T-helper 2 cell (primary cell): ENCODE measurements around the gene FHOD3.
"Not testable (repeated sequence)": the region's sequence is repeated elsewhere in the genome, so short reads cannot be mapped to it uniquely, and the experiment has no call there.

Experiments
- DNase-seq, 5 experiments: peaks; one replicate each; pipeline versions ENCODE4 v3.0.0 to v3.0.0-alpha.2; 2012 to 2022

The FHOD3 gene

GRCh38 chr18:36680042-36680441 is 382.5 kb downstream of the FHOD3 start:
- no peak for DNase-seq

- DNase-seq: no peak
Measured at GRCh38 chr18:36685580-36685979, 388.1 kb downstream of the FHOD3 start.

DNA sequence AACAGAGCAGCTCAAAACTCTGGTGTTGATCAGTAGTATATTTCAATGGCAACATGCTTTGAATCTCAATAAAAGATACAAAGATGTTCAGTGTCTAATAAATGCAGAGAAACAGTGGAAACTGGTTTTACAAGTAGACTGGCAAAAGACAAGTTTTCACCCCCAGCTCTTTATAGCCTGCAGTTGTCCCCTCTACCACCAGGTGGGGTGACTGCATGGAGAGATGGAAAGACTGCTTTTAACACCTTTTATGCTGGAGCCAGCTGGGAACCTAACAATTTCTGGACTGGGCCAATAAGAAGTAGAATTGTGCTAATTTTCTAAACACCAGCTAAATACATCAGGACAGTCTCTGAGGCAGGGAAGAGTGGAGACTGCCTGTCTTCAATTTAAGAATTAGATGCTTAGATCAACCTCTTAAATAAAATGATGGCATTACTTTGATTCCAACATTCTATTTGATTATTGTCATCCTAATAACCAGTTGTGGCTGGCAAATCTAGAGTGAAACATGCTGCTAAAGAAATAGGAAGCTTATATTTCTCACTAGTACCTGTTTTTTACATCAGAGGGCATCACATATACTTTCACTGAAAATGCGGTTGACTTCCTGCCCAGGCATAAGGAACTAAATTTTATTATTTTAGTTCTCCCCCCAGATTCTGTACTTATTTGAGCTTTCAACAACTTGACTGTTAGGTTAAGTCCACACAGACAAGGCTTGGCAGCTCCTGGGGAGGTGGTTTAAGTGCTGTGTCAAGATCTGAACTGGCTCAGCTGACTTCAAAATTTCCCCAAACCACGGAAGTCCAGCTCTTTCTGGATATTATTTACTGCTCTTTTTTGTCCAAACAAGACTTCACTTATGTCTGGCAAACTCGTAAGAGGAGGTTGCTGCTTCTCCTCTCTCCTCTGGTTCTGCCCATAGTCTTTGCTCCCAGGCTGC is 390.8 kb downstream of the FHOD3 start:
- DNase-seq: peak in 3 of 5 experiments; percentile 12 to 52 (median 14)

DNA sequence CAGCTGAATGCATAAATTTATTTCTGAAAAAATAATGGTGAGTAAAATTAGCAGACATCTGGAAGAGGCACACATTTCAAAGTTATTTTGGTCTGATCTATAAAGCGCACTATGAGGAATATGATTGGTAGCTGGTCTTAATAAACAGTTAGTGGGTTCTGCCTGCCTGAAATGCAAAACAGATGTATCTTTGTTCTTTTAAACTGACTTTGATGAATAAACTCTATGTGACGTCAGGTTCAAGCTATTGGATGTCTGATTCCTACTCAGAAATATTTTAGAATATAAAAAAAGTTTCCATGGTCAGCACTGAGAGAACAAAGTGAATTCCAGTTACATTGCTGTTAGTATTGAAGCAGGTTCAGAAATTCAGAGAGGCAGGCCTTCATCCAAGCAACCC is 394.9 kb downstream of the FHOD3 start:
- DNase-seq: no peak

DNA sequence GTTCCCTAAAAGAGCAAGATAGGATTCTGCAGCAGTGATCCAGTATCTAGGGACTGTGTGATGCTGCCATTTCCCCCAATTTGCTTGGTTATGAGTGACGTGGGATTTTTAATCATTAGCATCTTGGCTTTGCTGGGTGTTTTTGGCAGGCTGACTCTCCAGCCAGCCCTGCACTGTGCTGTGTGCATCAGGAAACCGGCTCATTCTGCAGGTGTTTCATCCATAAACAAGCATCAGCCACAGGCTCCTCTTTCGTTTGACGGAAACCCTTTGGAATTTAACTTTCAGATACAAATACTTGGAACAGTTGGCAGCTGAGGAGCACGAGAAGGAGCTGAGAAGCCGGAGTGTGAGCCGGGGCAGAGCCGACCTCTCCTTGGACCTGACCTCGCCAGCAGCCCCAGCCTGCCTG is 395.4 kb downstream of the FHOD3 start:
- DNase-seq: no peak

DNA sequence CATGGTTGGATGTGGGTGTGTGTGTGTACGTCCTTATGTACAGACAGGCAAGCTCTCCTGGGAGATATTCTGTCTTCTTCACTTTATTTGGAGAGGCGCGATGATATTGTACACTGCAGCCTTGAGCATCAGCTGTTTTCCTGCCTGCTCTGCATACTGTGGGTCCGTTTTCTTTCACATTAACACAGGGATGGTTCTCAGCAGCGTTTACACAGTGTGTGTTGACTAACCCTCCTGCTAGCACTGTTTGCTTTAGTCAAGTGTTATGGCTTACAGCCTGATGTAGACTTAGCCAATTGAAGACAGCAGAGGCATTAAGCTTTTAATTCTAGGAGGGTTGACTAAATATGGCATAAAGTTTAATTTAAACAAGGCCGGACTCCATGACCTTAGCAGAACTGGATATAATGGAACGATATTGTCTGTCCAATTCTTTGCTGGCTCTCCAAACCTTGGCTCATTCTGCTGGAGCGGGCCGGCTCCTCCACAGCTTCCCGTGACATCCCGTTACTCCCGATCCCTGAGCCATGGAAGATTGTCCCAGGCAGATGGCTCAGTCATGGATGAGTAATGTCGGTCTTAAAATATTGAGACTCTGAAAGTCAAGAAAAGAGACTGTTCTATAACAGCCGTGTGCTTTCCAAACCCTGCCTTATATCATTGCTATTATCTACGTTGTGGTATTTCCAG is 396.6 kb downstream of the FHOD3 start:
- DNase-seq: no peak

DNA sequence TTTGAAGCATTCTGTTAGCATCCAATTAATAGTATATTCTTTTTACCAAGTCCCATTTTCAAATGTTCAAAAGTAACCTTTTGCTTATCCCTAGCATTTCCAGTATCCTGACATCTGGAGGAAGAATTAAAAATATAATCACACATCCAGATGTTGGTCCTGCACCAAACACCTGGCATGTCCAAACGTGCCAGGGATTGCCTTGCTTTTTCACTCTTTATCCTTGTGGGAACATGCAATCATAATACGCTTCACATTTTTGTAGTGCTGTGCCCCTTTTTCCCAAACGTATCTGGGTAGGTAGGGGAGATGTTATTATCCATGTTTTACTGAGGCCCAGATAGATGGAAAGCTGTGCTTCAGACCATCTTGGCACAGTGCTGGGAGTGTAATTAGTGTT is 398.3 kb downstream of the FHOD3 start:
- DNase-seq: no peak

DNA sequence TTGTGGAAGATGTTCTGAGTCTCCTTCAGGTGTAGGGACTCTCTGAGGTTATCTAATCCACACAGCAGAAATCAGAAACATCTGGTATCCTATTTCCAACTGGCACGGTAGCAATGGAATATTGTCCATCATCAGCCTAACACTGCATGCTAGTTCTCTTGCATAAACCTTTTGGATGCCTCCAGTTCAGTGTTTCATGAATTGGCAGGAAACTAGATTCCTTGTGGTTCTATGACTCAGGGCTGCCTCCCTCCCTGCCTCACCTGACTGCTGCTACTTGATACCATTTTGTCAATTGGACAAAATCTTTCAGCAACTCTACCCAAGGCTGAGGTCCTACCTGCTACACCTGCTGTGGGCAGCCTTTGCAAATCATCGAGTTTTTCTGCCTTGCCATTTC is 400.4 kb downstream of the FHOD3 start:
- DNase-seq: no peak

DNA sequence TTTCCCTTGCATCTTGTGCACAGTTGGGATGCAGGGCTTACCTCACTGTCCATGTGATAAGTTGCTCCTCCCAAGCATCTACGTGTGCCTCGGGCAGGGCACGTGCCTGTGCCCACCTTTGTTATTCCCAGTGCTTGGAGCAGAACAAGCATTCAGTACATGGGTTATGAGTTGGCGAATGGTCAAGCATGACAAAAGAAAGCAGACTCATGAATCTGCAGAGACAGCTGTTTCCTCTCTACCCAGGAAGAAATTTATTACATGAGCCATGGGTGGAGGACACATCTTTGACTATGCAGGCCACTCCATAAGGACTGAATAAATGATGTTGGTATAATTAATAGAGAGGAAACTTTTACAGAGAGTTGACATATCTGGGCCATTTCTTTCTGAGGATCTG is 403.4 kb downstream of the FHOD3 start:
- DNase-seq: no peak

DNA sequence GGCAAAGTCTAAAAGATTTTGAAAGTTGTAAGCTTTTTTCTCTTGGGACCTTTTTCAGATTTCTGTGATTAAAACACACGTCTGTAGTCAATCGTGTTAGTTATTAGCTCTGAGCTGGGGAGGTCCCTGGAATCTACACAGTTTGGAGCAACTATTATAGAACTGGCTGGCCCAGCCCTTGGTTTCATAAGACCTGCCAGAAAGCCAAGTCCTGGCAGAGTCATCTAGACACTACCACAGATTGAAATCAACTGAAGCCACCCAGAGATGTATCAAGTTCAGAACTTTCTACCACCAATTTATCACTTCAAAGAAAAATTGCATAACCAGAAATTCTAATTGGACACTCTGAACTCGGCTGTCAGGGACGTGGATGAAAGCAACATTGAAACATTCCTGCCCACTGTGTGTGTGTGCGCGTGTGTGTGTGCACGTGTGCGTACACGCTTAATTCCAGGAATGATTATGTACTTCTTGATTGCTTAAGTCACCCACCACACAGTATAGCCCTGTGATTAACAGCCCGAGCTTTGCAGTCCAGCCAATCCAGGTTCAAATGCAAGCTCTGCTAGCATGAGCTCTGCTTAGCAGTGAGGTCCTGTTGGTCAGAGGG is 405.0 kb downstream of the FHOD3 start:
- DNase-seq: no peak

- no peak for DNase-seq
Measured at GRCh38 chr18:36704156-36704555, 406.6 kb downstream of the FHOD3 start.

- no peak for DNase-seq
Measured at GRCh38 chr18:36706134-36706881, 408.8 kb downstream of the FHOD3 start.

DNA sequence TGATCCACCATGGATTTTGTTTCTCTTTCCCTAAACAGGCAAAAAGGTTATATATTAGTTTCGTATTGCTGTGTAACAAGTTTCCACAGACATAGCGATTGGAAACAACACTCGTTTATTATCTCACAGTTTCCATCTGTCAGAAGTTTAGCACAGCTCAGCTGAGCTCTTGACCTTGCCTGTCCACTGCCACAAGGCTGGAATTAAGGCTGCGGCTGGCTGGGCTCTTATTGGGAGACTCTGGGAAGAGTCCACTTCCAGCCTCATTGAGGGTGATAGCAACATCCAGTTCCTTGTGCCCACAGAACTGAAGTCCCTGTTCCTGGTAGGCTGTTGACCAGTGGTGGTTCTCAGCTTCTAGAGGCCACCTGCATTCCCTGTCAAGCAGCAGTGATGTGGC is 410.9 kb downstream of the FHOD3 start:
- no peak for DNase-seq

GRCh38 chr18:36709315-36709714 is 411.8 kb downstream of the FHOD3 start:
- no peak for DNase-seq

- DNase-seq: no peak
Measured at GRCh38 chr18:36711014-36711725, 413.7 kb downstream of the FHOD3 start.

- DNase-seq: no peak
Measured at GRCh38 chr18:36711813-36712444, 414.4 kb downstream of the FHOD3 start.

DNA sequence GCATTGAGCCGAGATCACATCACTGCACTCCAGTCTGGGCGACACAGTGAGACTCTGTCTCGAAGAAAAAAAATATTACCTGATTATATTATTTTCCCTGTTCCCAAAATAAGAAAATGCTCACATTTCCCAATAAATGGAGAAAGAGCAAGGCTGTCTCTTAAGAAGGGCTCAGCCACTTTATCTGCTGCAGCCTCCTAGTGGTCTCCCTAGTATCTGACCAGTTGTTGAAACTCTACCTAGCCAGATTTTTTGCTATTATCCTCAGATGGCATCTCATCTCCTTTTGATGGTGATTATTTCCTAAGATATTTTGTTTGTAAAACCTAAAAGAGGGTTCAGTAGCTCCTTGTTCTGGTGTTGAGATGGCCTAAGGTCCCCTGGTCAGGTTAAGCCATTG is 417.0 kb downstream of the FHOD3 start:
- no peak for DNase-seq

- DNase-seq: no peak
Measured at GRCh38 chr18:36717422-36718110, 420.1 kb downstream of the FHOD3 start.

DNA sequence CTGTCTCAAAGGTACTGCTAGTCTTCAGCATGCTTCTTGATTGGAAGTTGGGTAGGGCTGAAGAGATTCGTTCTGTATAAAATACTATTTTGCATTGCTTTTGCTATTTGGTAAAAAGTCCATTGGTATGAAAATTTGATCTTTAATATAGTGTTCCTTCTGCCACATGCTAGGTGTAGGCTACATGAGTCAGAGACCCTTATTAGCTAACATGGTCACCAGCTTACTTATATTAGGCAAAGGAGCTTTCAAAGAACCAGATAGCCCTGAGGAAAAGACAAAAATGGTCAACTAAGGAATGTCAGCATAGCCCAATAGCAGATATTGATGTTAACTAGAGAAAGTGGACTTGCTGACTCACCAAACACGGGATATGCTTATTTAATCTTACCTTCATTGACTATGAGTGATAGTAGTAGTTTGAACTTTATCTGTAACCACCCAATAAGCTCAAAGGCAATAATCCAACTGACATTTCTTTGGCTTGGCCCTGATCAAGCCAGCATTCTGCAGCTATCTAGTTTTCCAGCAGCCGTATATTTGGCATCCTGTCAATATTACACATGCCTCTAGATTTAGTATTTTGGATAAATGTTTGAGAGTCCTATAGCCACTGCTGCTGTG is 421.3 kb downstream of the FHOD3 start:
- DNase-seq: no peak

GRCh38 chr18:36719630-36720029 is 422.1 kb downstream of the FHOD3 start:
- DNase-seq: no peak

GRCh38 chr18:36721351-36721750 is 423.8 kb downstream of the FHOD3 start:
- DNase-seq: not testable (repeated sequence)
